Inferior parietal cortex (tissue), 1 donor: ENCODE measurements around the gene IGFBPL1.
"Not testable (repeated sequence)": the region's sequence is repeated elsewhere in the genome, so short reads cannot be mapped to it uniquely, and the experiment has no call there.

Source experiments
- DNase-seq: peaks from one replicate; pipeline ENCODE4 v3.0.0-alpha.2; 2016; ENCODE audit errors: extremely low spot score

IGFBPL1 gene

GRCh38 chr9:38377336-38378083 is 46.7 kb downstream of the IGFBPL1 start:
- not testable (repeated sequence) for DNase-seq

- DNase-seq: no peak
Observed at GRCh38 chr9:38376021-38376670, 48.1 kb downstream of the IGFBPL1 start.

DNA sequence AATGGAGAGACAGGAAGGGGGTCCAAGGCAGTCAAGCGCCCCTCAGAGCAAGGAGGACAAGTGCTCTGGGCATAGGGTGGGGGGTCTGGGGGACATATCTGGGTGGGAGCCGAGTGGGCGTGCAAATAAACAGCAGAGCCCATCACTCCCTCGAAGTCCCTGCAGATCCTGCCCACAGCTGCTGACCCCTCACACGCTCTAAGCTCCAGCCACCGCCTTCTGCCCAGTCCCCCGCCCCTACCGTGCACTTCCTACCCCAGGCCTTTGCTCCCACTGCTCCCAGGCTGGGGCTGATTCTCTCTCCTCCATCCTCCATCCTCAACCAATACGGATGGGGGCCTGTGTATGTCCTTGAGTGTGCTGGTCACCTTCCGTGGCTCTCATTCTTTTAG is 48.7 kb downstream of the IGFBPL1 start:
- no peak for DNase-seq

DNA sequence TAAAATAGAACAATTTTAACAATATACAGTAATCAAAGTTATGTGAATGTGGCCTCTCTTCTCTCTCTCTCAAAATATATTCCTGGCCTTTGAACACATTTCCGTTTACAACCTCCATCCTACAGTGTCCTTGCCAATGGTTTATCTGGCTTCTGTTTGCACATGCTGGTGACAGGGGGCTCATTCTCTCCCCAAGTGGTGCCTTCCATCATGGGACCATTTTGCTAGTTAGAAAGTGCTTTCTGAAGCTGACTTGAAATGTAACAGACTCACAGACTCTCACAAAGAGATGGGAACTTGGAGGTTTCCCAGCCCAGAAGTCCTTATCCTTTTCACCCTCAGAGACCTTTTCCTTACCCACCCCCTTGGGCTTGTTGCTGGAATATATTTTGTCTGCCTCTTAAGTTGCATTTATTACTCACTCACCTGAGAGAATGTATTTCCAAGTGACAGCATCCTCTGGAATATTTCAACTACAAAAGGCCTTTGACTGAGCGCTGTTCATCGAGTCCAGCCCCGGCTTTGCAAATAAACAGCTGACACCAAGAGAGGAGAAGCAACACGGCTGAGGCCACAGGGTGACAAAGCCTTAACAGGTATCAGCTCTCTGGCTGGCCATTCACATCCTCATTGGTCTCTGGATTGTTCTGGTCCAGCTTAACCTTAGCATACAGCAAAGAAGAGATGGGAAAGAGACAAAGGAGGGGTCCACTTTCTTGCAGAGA is 49.2 kb downstream of the IGFBPL1 start:
- no peak for DNase-seq

- DNase-seq: no peak
Observed at GRCh38 chr9:38373679-38374078, 50.6 kb downstream of the IGFBPL1 start.

- no peak for DNase-seq
Observed at GRCh38 chr9:38372762-38373619, 51.3 kb downstream of the IGFBPL1 start.

- DNase-seq: no peak
Observed at GRCh38 chr9:38371495-38371894, 52.8 kb downstream of the IGFBPL1 start.

DNA sequence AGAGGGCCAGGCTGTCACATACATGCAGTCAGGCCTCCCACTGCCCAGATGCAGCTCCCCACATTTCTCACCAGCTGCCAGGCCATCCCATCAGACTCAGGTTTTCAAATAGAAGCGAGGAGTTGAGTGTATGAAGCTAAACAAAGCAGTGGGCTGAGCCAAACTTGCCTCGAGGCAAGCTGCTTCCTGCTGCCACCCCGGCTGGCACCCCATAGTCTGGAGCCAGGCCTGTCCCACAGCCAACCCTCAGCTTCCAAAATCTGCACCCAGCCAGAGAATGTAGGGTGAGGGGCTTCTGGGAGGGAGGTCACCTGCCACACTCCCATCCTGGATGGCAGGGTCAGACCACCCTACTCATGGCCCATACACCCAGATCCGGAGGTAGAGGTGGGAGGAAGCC is 54.1 kb downstream of the IGFBPL1 start:
- DNase-seq: no peak

- DNase-seq: no peak
Observed at GRCh38 chr9:38368731-38369130, 55.5 kb downstream of the IGFBPL1 start.

GRCh38 chr9:38367898-38368297 is 56.4 kb downstream of the IGFBPL1 start:
- DNase-seq: no peak

- DNase-seq: no peak
Observed at GRCh38 chr9:38363589-38363925, 60.7 kb downstream of the IGFBPL1 start.

DNA sequence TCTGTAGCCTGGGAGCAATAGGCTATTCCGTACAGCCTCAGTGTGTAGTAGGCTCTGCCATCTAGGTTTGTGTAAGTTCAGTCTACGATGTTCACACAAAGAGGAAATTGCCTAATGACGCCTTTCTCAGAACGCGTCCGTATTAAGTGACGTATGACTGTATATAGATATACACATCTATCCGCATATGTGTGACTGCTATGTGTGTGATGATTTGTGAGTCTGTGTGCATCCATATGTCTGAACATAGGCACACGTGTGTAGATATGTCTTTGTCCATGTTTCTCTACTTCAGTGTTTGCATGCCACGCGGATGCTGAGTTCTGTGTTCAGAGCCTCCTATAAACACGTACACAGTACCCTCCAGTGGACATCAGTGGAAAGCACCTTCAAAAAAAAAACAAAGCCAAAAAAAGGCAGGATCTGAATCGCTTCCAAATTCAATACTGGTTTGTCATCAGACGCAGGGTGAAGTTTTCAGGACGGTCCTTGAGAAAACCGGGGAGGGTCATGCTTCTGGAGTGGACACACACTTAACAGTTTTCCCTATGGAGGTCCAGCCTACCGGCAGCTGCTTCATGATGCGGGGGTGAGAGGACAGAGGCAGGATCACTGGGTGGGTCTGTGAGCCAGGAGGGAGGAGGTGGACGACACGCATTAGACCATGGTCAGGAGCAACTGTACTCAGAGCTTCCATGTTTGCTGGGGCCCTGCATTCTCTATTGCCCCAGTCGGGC is 61.2 kb downstream of the IGFBPL1 start:
- DNase-seq: peak; percentile 77

- DNase-seq: no peak
Observed at GRCh38 chr9:38361473-38361850, 62.8 kb downstream of the IGFBPL1 start.

DNA sequence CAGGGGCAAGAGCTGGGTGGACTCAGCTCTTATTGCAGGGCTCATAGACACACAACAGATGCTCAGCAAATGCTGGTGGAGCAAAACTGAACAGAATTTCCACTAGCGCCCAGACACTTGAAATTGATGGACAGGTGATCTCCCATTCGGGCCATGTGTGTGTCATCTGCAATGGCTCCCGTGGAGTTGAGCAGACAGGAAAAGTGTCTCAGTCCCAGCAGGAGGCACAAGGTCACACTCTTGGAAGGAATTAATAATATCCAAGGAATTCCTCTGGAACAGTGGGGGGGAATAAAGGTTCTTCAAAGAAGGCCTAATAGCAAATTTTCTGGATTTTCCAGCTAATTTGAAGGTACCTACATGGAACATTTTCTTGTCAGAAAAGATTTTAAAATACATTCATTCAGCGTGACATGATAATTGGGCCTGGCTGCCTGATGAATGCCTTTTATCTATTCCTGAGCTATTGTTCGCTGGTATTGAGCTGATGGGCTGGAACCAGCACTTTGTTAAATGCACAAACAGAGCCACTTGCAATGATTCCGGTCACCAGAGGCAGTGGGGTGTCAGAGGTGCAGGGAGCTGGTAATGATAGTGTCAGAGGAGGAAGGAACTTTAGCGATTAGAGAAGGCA is 63.3 kb downstream of the IGFBPL1 start:
- no peak for DNase-seq

GRCh38 chr9:38359689-38360385 is 64.4 kb downstream of the IGFBPL1 start:
- no peak for DNase-seq

DNA sequence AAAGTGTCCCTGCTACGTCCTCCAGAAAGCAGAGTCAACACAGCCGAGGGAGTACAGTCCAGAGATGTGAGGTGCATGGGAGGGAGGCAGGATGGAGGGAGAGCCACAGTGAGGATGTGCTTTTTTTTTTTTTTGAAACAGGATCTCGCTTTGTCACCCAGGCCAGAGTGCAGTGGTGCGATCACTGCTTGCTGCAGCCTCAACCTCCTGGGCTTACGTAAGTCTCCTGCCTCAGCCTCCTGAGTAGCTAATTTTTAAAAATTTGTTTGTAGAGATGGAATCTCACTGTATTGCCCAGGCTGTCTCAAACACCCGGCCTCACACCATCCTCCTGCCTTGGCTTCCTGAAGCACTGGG is 65.0 kb downstream of the IGFBPL1 start:
- no peak for DNase-seq

DNA sequence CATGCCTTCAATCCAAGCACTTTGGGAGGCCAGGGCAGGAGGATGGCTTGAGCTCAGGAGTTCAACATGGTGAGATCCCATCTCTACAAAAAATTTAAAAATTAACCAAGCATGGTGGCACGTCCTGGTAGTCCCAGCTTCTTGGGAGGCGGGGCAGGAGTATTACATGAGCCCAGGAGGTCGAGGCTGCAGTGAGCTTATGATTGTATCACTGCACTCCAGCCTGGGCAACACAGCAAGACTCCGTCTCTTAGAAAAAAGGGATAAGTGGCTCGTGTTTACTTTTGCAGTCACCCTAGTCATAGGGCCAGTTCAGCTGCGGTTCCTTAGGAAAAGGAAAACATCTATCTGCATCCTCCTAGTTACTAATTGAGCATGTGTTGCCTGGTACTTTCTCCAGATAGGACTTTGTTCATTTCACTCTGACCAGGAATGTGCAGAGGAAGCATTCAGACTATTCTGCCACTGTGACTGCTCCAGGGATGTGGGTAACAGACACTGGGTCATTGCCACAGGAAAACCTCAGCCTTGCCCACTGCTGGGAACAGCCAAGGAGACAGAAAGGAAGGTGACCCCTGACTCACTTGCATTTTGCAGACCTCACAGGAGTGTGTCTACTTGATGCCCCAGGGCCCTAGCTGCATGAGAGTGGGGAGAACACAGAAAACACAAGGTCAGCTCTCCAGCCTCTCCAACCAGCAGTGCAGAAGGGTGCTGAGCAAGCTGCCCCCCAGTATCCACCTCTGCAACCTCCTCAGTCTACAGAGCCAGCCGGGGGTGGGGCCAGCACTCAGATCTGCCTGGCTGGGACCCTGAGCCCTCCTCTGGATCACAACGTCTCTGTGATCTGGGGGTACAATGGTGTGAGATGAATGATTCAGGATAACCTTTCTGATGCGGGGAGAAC is 65.6 kb downstream of the IGFBPL1 start:
- DNase-seq: no peak

- no peak for DNase-seq
Observed at GRCh38 chr9:38357350-38358114, 66.7 kb downstream of the IGFBPL1 start.

DNA sequence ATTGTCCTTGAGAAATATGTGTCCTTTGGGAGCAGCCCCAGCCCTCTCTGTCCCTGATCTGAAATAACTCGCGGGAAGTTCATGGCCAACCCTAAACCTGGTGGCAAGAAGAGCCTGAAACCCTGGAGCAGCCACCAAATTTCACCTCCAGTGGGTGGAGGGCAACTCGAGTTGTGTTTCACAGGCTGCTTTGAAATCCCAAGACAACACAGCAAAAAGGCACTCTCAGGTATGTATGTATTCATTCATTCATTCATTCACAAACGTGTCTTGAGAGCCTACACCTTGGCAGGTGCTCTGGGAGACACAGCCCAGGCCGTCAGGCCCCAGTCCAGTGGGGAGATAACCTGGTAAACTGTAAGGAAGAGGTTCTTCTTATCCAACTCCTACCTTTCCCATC is 67.4 kb downstream of the IGFBPL1 start:
- DNase-seq: no peak
